CD4-positive, alpha-beta T cell treated with Interferon gamma for 1 hour (primary cell): Measurements from ENCODE around the gene TRAF3IP1.
A peak's percentile ranks its signal among the peaks of the same experiment; 100 is the strongest.
"Not testable (repeated sequence)": the region's sequence is repeated elsewhere in the genome, so short reads cannot be mapped to it uniquely, and the experiment has no call there.

Experiments
- DNase-seq: peaks from one replicate; pipeline ENCODE4 v3.0.0-alpha.2; 2020

TRAF3IP1 gene

GRCh38 chr2:238383743-238384380 lies 63.5 kb downstream of the TRAF3IP1 start:
- no peak for DNase-seq

GRCh38 chr2:238387332-238387731 lies 67.0 kb downstream of the TRAF3IP1 start:
- peak; percentile 33 for DNase-seq

GRCh38 chr2:238388794-238389193 lies 68.5 kb downstream of the TRAF3IP1 start:
- DNase-seq, result no peak

- no peak for DNase-seq
Measured at GRCh38 chr2:238389988-238390589, 69.8 kb downstream of the TRAF3IP1 start.

DNA sequence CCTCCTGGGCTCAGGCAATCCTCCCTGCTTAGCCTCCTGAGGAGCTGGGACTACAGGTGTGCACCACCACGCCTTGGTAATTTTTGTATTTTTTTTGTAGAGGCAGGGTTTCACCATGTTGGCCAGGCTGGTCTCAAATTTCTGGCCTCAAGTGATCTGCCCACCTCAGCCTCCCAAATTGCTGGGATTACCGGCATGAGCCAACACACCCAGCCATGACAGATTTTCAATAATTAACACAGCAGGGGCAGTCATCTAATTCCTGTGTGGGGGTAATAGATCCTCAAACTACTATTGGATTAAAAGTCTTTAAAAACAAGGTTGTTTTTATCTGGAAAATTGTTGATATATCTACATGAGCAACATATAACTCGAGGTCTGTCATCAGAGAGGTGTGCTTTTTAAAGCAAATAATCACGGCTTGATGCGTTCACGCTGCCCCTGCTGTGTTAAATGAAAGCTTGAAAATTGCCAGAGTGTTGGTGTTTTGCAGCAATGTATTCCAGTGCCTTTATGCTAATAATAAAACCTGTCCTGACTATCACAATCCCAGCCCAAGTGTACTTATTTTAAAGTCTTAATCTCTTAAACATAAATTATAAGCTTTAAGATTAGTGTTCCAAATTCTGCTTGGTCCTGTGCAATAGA lies 70.8 kb downstream of the TRAF3IP1 start:
- DNase-seq, result no peak

DNA sequence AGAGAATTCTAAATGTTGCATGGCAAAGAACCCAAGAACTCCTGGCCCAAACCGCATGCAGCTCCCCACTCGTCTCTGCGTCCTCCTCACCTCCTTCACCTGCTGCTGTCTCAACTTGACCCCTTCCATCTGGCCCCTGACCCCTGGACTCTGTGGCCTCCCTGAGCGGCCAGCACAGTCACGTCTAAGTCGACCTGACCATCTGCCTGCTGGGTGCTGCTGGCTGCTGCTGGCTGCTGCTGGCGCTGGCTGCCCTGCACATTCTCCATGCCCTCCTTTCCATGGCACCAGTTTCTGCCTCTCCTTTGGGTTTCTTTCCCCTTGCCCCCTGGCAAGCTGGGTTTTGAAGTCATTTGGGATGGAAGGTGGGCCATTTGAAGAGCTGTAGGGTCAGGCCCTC lies 76.3 kb downstream of the TRAF3IP1 start:
- DNase-seq, result no peak

DNA sequence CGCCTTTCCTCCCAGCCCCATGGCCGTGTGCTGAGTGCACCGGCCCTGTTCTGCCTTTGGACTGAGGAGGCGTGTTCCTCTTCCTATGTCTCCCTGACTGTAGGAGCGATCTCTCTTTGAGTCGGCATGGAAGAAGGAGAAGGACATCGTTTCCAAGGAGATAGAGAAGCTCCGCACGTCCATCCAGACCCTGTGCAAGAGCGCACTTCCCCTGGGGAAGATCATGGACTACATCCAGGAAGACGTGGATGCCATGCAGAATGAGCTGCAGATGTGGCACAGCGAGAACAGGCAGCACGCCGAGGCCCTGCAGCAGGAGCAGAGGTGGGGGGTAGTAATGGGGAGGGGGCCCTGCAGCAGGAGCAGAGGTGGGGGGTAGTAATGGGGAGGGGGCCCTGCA lies 77.0 kb downstream of the TRAF3IP1 start:
- no peak for DNase-seq

GRCh38 chr2:238398577-238398976 lies 78.3 kb downstream of the TRAF3IP1 start:
- DNase-seq, result no peak

DNA sequence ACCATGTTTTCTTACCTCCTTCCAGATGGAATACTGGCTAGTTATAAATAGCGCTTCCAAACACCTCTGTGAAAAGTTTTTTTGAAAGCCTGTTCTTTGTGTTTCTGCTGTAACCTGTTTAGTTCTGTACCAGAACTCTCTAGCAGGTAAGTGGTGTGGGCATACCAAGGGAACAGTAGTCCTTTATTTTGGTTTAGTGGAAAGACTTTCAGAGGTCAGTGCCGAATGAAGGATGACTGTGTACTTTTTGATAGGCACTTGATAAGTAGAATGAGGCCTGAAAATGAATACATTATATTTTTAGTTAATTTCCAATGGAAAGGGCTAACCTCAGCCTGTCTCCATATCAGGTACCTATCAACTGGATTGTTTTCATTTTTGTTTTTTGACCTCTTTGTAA lies 78.8 kb downstream of the TRAF3IP1 start:
- DNase-seq, result no peak

DNA sequence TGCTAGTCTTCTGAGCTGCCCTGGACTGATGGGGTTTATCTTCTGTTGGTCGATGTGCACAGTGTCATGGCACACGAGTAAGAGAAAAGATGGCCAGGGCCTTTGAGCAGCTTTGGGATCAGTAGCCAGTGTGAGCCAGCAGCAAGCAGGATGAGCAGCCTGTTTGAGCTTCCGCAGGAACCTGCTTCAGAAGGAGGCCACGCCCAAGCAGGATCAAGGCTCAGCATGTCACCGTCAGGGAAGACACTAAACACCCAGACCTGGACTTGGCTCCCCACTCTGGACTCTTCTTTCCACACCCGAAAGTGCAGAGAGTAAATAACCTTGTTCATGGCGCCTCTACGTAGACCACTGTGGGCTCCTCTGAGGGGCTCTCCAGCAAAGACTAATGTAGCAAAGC lies 81.2 kb downstream of the TRAF3IP1 start:
- no peak for DNase-seq

GRCh38 chr2:238403632-238404405 lies 83.5 kb downstream of the TRAF3IP1 start:
- DNase-seq, result no peak

DNA sequence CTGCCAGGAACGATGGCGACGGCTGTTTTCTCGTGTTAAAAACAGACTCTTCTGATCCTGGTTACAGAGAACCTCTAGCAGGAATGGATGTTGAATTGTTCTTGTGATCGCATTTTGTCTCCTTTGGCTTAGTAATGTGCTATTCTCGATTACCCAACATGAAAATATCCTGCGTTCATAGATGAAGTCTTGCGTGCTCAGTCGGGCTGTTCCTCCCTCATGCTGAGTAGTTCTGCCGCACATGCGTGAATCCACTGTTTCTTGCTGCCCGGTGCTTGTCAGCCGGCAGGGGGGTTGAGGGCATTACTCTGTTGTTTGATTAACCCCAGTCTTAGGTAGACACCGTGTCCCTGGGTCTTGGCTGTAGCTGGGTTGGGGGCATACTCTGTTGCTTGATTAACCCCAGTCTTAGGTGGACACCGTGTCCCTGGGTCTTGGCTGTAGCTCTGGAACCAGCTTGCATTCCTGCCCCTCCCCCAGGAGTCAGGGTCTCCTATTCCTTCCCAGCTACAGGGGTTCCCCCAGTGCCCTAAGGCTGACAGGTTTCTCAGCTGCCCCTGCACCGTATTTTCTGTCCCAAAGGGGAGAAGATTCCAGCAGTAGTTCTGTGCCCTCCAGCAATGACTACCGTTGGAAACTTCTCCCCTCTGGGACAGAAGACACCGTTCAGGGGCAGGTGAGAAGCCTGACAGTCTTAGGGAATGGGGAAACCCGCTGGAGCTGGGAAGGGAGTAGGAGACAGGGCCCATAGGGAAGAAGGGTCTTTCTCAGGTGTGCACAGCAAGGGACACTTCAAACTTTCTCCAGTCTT lies 84.3 kb downstream of the TRAF3IP1 start:
- no peak for DNase-seq

DNA sequence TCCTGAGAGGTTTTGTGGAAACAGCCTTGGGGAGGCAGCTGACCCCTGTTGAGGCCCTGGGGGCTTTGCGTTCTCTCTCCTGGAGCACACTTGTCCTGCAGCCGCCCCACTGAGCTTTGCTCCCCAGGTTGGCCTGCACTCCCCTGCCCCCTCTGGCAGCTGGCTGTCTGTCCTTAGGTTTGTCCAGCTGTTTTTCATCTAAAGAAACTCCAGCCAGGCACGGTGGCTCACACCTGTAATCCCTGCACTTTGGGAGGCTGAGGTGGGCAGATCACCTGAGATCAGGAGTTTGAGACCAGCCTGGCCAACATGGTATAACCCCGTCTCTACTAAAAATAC lies 84.9 kb downstream of the TRAF3IP1 start:
- not testable (repeated sequence) for DNase-seq

GRCh38 chr2:238406221-238406997 lies 86.1 kb downstream of the TRAF3IP1 start:
- DNase-seq, result no peak

DNA sequence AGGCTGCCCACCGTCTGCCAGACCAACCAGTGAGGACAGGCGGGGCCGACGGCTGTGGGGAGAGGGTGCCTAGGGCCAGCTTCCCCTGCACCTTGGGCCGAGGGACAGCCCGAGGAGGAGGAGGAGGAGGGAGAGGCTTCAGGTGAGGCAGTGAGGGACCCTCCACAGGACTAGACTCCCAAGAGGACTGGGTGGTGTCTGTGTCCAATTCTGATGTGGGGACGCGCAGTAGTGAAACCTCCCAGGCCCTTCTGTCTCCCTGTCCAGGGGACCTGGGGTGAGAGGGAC lies 86.6 kb downstream of the TRAF3IP1 start:
- DNase-seq, result no peak

DNA sequence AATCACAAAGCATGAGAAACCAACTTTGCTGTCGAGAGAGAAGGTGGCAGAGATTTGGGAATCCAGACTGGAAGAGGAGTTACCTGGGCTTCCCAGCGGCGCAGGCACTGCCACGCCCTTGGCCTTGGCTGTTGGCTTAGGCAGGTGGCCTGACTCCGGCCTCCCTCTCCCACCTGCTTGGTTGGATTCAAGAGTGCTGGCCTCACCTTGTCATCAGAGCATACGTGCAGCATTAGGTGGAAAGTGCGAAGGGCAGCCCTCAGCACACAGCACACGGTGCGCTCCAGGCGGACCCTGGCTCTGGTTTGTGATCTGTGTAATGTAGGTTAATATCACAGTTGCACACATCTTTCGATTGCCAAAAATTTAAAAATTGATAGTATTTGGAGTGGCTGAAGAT lies 87.2 kb downstream of the TRAF3IP1 start:
- DNase-seq, result no peak

GRCh38 chr2:238408615-238409340 lies 88.5 kb downstream of the TRAF3IP1 start:
- no peak for DNase-seq

DNA sequence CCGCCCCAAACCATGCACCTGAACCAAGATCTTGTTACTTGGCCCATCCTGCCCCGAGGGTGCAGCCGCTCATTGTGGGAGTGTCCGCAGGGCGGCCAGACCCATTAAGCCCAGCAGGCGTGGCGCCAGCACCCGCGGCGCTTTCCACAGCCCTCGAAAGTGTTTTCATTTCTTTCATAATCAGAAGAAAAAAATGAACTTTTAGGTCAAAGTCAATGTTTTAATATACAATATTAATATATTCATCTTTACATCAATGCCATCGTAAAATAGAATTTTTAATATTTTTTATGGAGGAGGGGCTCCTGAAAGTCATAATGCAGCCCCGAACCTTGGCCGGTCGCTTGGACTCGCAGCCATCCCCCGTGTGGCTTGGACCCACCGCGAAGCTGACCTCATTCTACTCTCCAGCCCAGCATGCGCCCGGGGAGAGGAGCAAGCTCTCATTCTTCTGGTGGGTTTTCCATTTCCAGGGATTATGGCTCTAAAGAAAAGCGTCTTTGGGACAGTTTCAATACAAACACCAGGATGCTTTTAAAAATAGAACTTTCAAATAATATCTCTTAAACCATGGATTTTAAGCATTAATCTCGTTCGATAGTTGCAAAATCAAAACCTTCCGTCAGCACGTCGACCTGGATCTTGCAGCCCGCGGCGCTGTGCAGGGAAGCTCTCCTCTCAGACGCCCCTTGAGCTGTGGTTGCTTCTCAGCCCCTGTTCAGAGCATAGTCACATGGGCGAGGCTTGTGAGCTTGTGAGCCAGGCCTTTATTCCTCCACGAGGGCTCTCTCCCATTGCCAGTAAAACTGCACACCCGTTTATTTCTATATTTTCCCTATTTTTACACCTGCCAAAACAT lies 89.3 kb downstream of the TRAF3IP1 start:
- DNase-seq, result no peak

GRCh38 chr2:238412067-238412767 lies 91.9 kb downstream of the TRAF3IP1 start:
- no peak for DNase-seq

DNA sequence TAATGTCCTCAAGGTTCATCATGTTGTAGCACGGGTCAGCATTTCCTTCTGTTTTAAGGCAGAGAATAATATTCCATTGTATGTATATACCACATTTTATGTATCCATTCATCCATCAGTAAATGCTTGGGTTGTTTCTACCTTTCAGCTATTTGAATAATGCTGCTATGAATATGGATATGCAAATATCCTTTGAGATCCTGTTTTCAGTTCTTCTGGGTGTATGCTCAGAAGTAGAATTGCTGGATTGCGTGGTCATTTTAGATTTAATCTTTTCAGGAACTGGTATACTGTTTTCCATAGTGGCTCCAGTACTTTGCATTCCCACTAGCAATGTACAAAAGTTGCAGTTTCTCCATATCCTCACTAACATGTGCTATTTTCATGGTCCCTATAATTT lies 93.0 kb downstream of the TRAF3IP1 start:
- DNase-seq, result no peak
